GM12878 (cell line): Measurements from ENCODE around the gene RANBP1. TPM values are rescaled to one million over a fixed set of nuclear protein-coding genes. Genes with fewer than 3 reads are reported as not detected.

ENCODE experiments used
- CHD4 ChIP-seq: fragments of 200-600 bp; sonication (generic); IDR thresholded peaks from 2 replicates; pipeline ENCODE4 v1.6.1; 2016; ENCODE audit warnings: mild to moderate bottlenecking
- GABPA ChIP-seq: IDR thresholded peaks from 2 replicates; pipeline ENCODE4 v1.6.1; 2014; ENCODE audit warnings: antibody characterized with exemption, low read depth, mild to moderate bottlenecking, inconsistent platforms
- SIX5 ChIP-seq: IDR thresholded peaks from 2 replicates; pipeline ENCODE4 v1.6.1; 2011; ENCODE audit warnings: mild to moderate bottlenecking, low read depth, low read length, moderate library complexity; ENCODE audit not compliant: severe bottlenecking
- SMARCA5 ChIP-seq: fragments of 450-650 bp; IDR thresholded peaks from 2 replicates; pipeline ENCODE4 v1.6.1; 2017; ENCODE audit warnings: mild to moderate bottlenecking
- ZNF207 ChIP-seq: fragments of 450-650 bp; IDR thresholded peaks from 2 replicates; pipeline ENCODE4 v1.6.1; 2014; ENCODE audit warnings: antibody characterized with exemption, mild to moderate bottlenecking, borderline replicate concordance
- polyA plus RNA-seq, 11 experiments: library from polyadenylated mRNA; depleted of rRNA in 4 of 11; unstranded in 6 of 11; stranded (reverse) in 5 of 11; fragments of >200 nt; fragmentation: Nextera tagmentation in 4 of 11; fragmentation: Illumina TruSeq in 1 of 11; extraction: Ambion mirVana in 4 of 11; extraction: Trizol in 1 of 11; gene quantifications; 1 replicate in 1 of 11; 2 replicates in 10 of 11; pipeline versions ENCODE4 v1.2.1 to v1.2.3, GENCODE V29; 2011 to 2016; ENCODE audit warnings: inconsistent platforms in 2 of 11, missing spikeins in 2 of 11, low read depth in 1 of 11
- total RNA-seq, 4 experiments: library from RNA; depleted of rRNA in 3 of 4; stranded (reverse); fragments of >200 nt in 3 of 4; fragmentation: Illumina TruSeq in 1 of 4; extraction: Trizol in 1 of 4; gene quantifications; 2 replicates each; pipeline versions ENCODE4 v1.2.1 to v1.2.3, GENCODE V29; 2013 to 2021
- TF ChIP-seq, protein P1 (sequence below): fragments of 450-650 bp; formaldehyde crosslinking; IDR thresholded peaks from 2 replicates; pipeline ENCODE4 v1.5.0; 2022; ENCODE audit warnings: mild to moderate bottlenecking, missing genetic modification characterization
- TF ChIP-seq, protein P2 (sequence below), 3 experiments: IDR thresholded peaks in 2 of 3; conservative IDR thresholded peaks in 1 of 3; 2 replicates each; pipeline ENCODE4 v1.5.1; 2011; ENCODE audit warnings: low read depth in 3 of 3, low read length in 3 of 3, mild to moderate bottlenecking in 3 of 3, control low read depth in 2 of 3, moderate library complexity in 2 of 3, inconsistent platforms in 1 of 3, mixed read lengths in 1 of 3; ENCODE audit not compliant: control insufficient read depth in 2 of 3, insufficient read depth in 1 of 3; ENCODE audit errors: extremely low read depth in 1 of 3

The RANBP1 gene
- total and polyA plus RNA-seq, 10 of the 15 experiments (the other 5 are each of a cell fraction or from before 2014, with no cell fraction given): 55.3 to 808 (median 394) TPM

DNA sequence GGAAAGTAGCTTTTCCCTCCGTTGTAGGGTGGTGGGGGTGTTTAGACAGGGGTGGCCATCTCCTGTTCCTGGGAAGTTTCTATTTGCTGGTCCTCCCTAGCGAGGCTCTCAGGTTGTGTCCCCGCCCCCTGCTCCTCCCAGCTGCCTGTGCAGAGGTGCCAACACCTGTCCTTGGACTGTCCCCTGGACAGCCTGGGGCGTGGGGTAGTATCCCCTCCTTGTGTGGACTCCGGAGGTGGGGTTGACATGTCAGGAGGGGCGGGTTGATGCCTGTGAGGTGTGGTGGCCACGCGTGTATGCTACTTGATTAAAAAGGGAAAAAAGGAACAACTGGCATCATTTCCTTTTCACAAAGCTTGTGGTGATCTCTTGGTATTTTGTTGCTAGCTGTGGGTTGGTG lies 14.3 kb upstream of the RANBP1 start (continued):
- TF ChIP-seq, protein P1, sequence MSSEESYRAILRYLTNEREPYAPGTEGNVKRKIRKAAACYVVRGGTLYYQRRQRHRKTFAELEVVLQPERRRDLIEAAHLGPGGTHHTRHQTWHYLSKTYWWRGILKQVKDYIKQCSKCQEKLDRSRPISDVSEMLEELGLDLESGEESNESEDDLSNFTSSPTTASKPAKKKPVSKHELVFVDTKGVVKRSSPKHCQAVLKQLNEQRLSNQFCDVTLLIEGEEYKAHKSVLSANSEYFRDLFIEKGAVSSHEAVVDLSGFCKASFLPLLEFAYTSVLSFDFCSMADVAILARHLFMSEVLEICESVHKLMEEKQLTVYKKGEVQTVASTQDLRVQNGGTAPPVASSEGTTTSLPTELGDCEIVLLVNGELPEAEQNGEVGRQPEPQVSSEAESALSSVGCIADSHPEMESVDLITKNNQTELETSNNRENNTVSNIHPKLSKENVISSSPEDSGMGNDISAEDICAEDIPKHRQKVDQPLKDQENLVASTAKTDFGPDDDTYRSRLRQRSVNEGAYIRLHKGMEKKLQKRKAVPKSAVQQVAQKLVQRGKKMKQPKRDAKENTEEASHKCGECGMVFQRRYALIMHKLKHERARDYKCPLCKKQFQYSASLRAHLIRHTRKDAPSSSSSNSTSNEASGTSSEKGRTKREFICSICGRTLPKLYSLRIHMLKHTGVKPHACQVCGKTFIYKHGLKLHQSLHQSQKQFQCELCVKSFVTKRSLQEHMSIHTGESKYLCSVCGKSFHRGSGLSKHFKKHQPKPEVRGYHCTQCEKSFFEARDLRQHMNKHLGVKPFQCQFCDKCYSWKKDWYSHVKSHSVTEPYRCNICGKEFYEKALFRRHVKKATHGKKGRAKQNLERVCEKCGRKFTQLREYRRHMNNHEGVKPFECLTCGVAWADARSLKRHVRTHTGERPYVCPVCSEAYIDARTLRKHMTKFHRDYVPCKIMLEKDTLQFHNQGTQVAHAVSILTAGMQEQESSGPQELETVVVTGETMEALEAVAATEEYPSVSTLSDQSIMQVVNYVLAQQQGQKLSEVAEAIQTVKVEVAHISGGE (CRISPR knock-in tag): no peak
- TF ChIP-seq GABPA (no peak), ZNF207 (no peak), SMARCA5 (no peak), SIX5 (no peak), CHD4 (no peak)
- TF ChIP-seq, protein P2, sequence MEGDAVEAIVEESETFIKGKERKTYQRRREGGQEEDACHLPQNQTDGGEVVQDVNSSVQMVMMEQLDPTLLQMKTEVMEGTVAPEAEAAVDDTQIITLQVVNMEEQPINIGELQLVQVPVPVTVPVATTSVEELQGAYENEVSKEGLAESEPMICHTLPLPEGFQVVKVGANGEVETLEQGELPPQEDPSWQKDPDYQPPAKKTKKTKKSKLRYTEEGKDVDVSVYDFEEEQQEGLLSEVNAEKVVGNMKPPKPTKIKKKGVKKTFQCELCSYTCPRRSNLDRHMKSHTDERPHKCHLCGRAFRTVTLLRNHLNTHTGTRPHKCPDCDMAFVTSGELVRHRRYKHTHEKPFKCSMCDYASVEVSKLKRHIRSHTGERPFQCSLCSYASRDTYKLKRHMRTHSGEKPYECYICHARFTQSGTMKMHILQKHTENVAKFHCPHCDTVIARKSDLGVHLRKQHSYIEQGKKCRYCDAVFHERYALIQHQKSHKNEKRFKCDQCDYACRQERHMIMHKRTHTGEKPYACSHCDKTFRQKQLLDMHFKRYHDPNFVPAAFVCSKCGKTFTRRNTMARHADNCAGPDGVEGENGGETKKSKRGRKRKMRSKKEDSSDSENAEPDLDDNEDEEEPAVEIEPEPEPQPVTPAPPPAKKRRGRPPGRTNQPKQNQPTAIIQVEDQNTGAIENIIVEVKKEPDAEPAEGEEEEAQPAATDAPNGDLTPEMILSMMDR (IDR thresholded peaks at IDR 0.05 in 2 of 3, conservative IDR thresholded peaks at IDR 0.05 in 1 of 3; ENCODE audit: control insufficient read depth in 2 of 3, extremely low read depth in 1 of 3, insufficient read depth in 1 of 3, low read depth in 3 of 3, low read length in 3 of 3): no peak
